ENCODE data around the gene INPP5K.
"Not testable (repeated sequence)": the region's sequence is repeated elsewhere in the genome, so short reads cannot be mapped to it uniquely, and the experiment has no call there.

Gene INPP5K

GRCh38 chr17:1464186-1464585 lies 52.2 kb downstream of the INPP5K start:
- no peak for DNase-seq (ENCODE audit: low read depth in 2 of 2)

GRCh38 chr17:1462164-1463112 lies 54.0 kb downstream of the INPP5K start:
- DNase-seq (ENCODE audit: low read depth in 2 of 2) = no peak

GRCh38 chr17:1461198-1461944 lies 55.0 kb downstream of the INPP5K start:
- no peak for DNase-seq (ENCODE audit: low read depth in 2 of 2)

- no peak for DNase-seq (ENCODE audit: low read depth in 2 of 2)
Measured at GRCh38 chr17:1460233-1460632, 56.2 kb downstream of the INPP5K start.

- DNase-seq (ENCODE audit: low read depth in 2 of 2) = peak; percentile 93 to 98
Measured at GRCh38 chr17:1455797-1456599, 60.4 kb downstream of the INPP5K start, which contains the start of gene CRK. Gene CRK, minus strand, starts transcription at chr17:1456232. Its CDS starts 115 bp downstream, at chr17:1456117.

- peak in 1 of 2 donors; percentile 27 for DNase-seq (ENCODE audit: low read depth in 2 of 2)
Measured at GRCh38 chr17:1455291-1455796, 61.1 kb downstream of the INPP5K start.

- DNase-seq (ENCODE audit: low read depth in 2 of 2) = no peak
Measured at GRCh38 chr17:1454541-1454940, 61.9 kb downstream of the INPP5K start.

- DNase-seq (ENCODE audit: low read depth in 2 of 2) = not testable (repeated sequence)
Measured at GRCh38 chr17:1453694-1454093, 62.7 kb downstream of the INPP5K start.

GRCh38 chr17:1452836-1453235 lies 63.6 kb downstream of the INPP5K start:
- DNase-seq (ENCODE audit: low read depth in 2 of 2) = no peak

GRCh38 chr17:1450261-1450660 lies 66.2 kb downstream of the INPP5K start:
- DNase-seq (ENCODE audit: low read depth in 2 of 2) = not testable (repeated sequence)

GRCh38 chr17:1449412-1449967 lies 66.9 kb downstream of the INPP5K start:
- DNase-seq (ENCODE audit: low read depth in 2 of 2) = no peak

GRCh38 chr17:1447052-1447451 lies 69.4 kb downstream of the INPP5K start:
- DNase-seq (ENCODE audit: low read depth in 2 of 2) = no peak

- no peak for DNase-seq (ENCODE audit: low read depth in 2 of 2)
Measured at GRCh38 chr17:1446201-1446600, 70.2 kb downstream of the INPP5K start.

GRCh38 chr17:1445695-1446094 lies 70.7 kb downstream of the INPP5K start:
- DNase-seq (ENCODE audit: low read depth in 2 of 2) = not testable (repeated sequence)
